Measurements from ENCODE around the gene BICRA. TPM values are rescaled to one million over a fixed set of nuclear protein-coding genes. Genes with fewer than 3 reads are reported as not detected.

BICRA gene
- total RNA-seq, 1 experiment from 2014 or later: 29.3 TPM

GRCh38 chr19:47693489-47693888, 84.6 kb downstream of the BICRA start:
- no peak overlapping the region for H3K9ac ChIP-seq (ENCODE audit: extremely low read depth, insufficient read length, low read length)
- Mint-ChIP-seq H3K4me3 (no peak overlapping the region), H3K27me3 (ENCODE audit: low read depth) (no peaks in the 10 kb centered on the region), H3K36me3 (ENCODE audit: insufficient read depth in 1 of 3, low read depth in 3 of 3) (peaks cover 6 to 33% (median 26%) of the 10 kb centered on the region in 3 experiments; a peak in 6 of 7 replicates), H3K9me3 (no peaks in the 10 kb centered on the region), H3K4me1 (peaks cover 2 to 9% of the 10 kb centered on the region in 2 experiments; a peak in 3 of 4 replicates), H3K27ac (no peak overlapping the region)
- no peak overlapping the region for H2BK5ac ChIP-seq (ENCODE audit: insufficient read length, low read length)
- no peak overlapping the region for H2AK5ac ChIP-seq (ENCODE audit: insufficient read length, low read length)
- H2AFZ ChIP-seq (ENCODE audit: low read length): no peak overlapping the region
- no peaks in the 10 kb centered on the region for H3K9me3 ChIP-seq (ENCODE audit: control insufficient read depth, low read depth, low read length)
- WGBS (ENCODE audit: extremely low coverage, insufficient read length, low lambda C conversion rate): no CpG with 5 or more reads among the region's 17 CpGs
- H2BK12ac ChIP-seq (ENCODE audit: insufficient read length, low read depth, low read length): no peak overlapping the region
- 0 out of 3 replicates have a peak, but pooled peaks have one; percentile 14 for TF ChIP-seq CTCF (conservative IDR thresholded peaks at IDR 0.05)
- no peak overlapping the region for H2BK20ac ChIP-seq (ENCODE audit: low read depth, low read length, poor library complexity, severe bottlenecking)
- H3K4me1 ChIP-seq (ENCODE audit: insufficient read depth, low read length): no peaks in the 10 kb centered on the region
- H3T11ph ChIP-seq (ENCODE audit: low read length): no peak overlapping the region
- H3K27me3 ChIP-seq (ENCODE audit: insufficient read depth, low read length): no peaks in the 10 kb centered on the region
- H4K5ac ChIP-seq (ENCODE audit: insufficient read length, low read depth, low read length): no peak overlapping the region
- no peak overlapping the region for H3K4me2 ChIP-seq (ENCODE audit: insufficient read depth, insufficient read length, low read length)
- no peak overlapping the region; the same call in 1 of the 2 replicates for H3K14ac ChIP-seq (ENCODE audit: insufficient read depth, low read length)
- no peaks in the 10 kb centered on the region for H3K23me2 ChIP-seq (ENCODE audit: insufficient read length, low read depth, low read length, poor library complexity, severe bottlenecking)
- H4K91ac ChIP-seq (ENCODE audit: insufficient read length, low read depth, low read length): no peak overlapping the region
- no peak overlapping the region for H2BK15ac ChIP-seq (ENCODE audit: low read depth, low read length)
- no peaks in the 10 kb centered on the region for H4K20me1 ChIP-seq (ENCODE audit: control insufficient read depth, insufficient read depth, insufficient read length)
- no peak overlapping the region for H3K56ac ChIP-seq (ENCODE audit: insufficient read length, low read depth, low read length)
- H3K4ac ChIP-seq (ENCODE audit: low read depth, low read length): no peak overlapping the region
- no peaks in the 10 kb centered on the region for H3K79me2 ChIP-seq (ENCODE audit: insufficient read depth, low read length)
- no peak overlapping the region for H2BK120ac ChIP-seq (ENCODE audit: low read depth, low read length, poor library complexity, severe bottlenecking)
- H3K27ac ChIP-seq (ENCODE audit: insufficient read length, low read depth, low read length): no peak overlapping the region
- no peak overlapping the region for H3K23ac ChIP-seq (ENCODE audit: insufficient read length, low read depth, low read length)
- no peak for DNase-seq
- no peak overlapping the region for H3K18ac ChIP-seq (ENCODE audit: insufficient read length, low read depth, low read length)
- no peak overlapping the region for H4K8ac ChIP-seq (replicated peaks; ENCODE audit: insufficient read length, low read depth, low read length)
- H3K79me1 ChIP-seq (ENCODE audit: insufficient read depth, low read depth, low read length, poor library complexity, severe bottlenecking): no peaks in the 10 kb centered on the region

Data from H9 (cell line).